Cortex of kidney (tissue), 1 donor: ENCODE measurements around the gene STX3.
"Not testable (repeated sequence)": the region's sequence is repeated elsewhere in the genome, so short reads cannot be mapped to it uniquely, and the experiment has no call there.

Experiments
- DNase-seq: peaks from one replicate; lab custom pipeline; 2025; lab: John Stamatoyannopoulos, UW

Gene STX3

GRCh38 chr11:59842316-59842715 lies 87.1 kb downstream of the STX3 start:
- no peak for DNase-seq

GRCh38 chr11:59845399-59845798 lies 90.2 kb downstream of the STX3 start, which contains the start of gene CBLIF:
TSS of gene CBLIF (minus strand) at chr11:59845499. CDS start at chr11:59845453, 46 bp downstream.
- DNase-seq = no peak

- no peak for DNase-seq
These were observed 91.4 kb downstream of the STX3 start for GRCh38 chr11:59846556-59846955.

GRCh38 chr11:59847626-59848025 lies 92.5 kb downstream of the STX3 start:
- DNase-seq = no peak

- DNase-seq = not testable (repeated sequence)
These were observed 93.3 kb downstream of the STX3 start for GRCh38 chr11:59848439-59848838.

- no peak for DNase-seq
These were observed 94.0 kb downstream of the STX3 start for GRCh38 chr11:59849129-59849528.

GRCh38 chr11:59849551-59849950 lies 94.4 kb downstream of the STX3 start:
- not testable (repeated sequence) for DNase-seq

- DNase-seq = not testable (repeated sequence)
These were observed 96.2 kb downstream of the STX3 start for GRCh38 chr11:59851416-59851815.

- DNase-seq = no peak
These were observed 99.7 kb downstream of the STX3 start for GRCh38 chr11:59854871-59855270.
